ENCODE measurements around the gene TNFRSF12A.
A peak's percentile ranks its signal among the peaks of the same experiment; 100 is the strongest.

TNFRSF12A gene

DNA sequence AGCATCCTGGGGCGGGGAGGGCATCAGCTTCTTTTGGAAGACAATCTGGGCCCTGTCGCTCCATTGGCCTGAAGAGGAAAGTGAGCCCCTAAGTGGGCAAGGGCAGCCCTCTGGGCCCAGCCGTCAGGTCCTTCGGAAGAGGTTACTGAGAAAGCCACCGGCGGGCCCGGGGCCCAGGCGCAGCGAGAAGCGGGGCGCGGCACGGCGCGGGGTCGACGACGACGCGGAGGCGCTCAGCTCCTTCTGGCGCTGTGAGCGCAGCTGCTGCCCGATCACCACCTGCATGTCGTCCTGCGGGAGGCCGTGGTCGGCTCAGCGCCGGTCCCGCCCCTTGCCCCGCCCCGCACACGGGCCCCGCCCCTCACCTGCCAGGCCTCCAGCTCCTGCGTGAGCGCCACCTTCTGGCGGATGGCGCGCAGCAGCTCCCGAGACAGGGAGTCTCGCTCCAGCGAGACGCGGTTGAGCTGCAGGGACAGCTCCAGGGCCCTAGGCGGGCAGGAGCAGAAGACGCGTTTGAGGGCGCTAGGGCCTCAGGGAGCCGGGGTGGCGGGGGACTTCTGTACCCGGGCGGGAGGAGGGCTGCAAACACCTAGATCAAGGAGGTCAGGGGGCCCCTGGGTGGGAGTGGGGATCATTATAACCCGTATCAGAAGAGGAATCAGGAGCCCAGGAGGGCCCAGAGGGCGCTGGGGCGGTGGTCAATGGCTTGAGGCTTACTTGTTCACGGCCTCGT is 8.0 kb downstream of the TNFRSF12A start:
- TF ChIP-seq, protein P1, sequence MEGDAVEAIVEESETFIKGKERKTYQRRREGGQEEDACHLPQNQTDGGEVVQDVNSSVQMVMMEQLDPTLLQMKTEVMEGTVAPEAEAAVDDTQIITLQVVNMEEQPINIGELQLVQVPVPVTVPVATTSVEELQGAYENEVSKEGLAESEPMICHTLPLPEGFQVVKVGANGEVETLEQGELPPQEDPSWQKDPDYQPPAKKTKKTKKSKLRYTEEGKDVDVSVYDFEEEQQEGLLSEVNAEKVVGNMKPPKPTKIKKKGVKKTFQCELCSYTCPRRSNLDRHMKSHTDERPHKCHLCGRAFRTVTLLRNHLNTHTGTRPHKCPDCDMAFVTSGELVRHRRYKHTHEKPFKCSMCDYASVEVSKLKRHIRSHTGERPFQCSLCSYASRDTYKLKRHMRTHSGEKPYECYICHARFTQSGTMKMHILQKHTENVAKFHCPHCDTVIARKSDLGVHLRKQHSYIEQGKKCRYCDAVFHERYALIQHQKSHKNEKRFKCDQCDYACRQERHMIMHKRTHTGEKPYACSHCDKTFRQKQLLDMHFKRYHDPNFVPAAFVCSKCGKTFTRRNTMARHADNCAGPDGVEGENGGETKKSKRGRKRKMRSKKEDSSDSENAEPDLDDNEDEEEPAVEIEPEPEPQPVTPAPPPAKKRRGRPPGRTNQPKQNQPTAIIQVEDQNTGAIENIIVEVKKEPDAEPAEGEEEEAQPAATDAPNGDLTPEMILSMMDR (IDR thresholded peaks at IDR 0.05; ENCODE audit: low read depth, low read length, missing control alignments), result peak; percentile 80
- in situ Hi-C loops (cut with HindIII; ENCODE audit: low pct_ligation_motif_present, low sequenced_read_pairs), result no loop called here
- Histone ChIP-seq H3K27ac (no peak overlapping the region), H3K36me3 (replicated peaks) (peaks cover 7% of the 10 kb centered on the region), H3K4me3 (ENCODE audit: low read depth, low read length) (no peak overlapping the region), H3K27me3 (replicated peaks) (peaks cover 29% of the 10 kb centered on the region)
- DNase-seq, result peak; percentile 45

DNA sequence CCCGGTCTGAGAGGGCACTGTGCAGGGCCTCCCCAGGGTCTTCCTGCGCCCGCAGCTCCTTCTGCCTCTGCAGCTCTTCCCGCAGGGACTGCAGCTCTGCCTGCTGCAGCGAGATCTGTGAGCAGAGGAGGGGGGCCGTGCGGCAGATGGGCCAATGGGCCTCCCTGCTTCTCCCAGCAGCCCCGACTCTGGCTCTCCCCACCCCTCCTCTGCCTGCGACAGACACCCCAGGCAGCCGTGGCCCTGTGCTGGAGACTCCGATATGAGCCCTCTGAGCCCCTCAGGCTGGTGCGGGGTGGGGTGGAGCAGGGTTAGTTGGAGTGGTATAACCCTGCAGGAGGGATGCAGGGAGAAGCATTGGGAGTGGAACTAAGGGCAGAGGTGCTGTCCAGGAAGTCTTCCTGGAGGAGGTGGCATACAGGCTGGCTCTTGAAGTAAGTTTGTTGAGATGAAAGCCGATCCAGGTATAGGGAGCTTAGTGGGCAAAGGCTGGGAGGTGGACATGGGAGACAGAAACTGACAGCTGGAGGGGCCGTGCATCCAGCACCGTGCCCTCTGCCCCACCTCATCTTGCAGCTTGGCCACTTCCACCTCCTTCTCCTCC is 8.7 kb downstream of the TNFRSF12A start:
- Histone ChIP-seq H3K36me3 (replicated peaks) (peaks cover 7% of the 10 kb centered on the region), H3K27ac (no peak overlapping the region), H3K4me3 (ENCODE audit: low read depth, low read length) (no peak overlapping the region), H3K27me3 (replicated peaks) (peaks cover 35% of the 10 kb centered on the region)
- in situ Hi-C loops (cut with HindIII; ENCODE audit: low pct_ligation_motif_present, low sequenced_read_pairs), result no loop called here
- TF ChIP-seq, protein P1 (IDR thresholded peaks at IDR 0.05; ENCODE audit: low read depth, low read length, missing control alignments), result no peak
- DNase-seq, result no peak

DNA sequence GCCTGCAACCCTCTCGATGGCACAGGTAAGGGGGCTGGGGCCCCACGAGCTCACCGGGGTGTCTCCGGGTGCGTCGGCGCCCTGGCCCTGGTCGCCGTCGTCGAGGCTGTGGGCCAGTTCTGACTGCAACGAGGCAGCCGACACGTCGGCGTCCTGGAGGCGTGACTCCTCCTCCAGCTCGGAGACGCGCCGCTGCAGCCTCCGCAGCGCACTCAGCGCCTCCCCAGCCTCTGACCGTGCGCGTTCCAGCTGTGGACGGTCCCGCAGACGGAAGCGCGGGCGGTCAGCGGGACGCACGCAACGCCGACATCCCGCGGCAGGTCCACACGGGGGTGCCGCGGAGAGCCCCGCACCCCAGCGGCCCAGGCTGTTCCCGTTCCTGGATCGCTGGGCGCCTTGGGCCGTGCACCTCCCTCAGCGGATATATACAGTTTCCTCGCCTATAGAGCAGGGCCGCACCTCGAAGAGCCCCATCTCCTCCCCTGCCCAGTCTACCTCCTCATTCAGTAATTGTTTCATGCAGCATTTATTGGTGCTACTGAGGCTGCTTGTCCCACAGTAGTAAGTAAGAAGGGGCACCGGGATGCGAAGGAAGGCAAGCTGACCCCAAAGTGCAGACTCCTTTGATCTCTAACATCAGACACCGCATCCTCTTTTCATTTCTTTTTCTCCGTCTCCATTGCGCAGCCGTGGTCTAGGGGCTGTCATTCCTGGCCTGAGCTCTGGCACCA is 9.5 kb downstream of the TNFRSF12A start:
- TF ChIP-seq, protein P1 (IDR thresholded peaks at IDR 0.05; ENCODE audit: low read depth, low read length, missing control alignments), result no peak
- peaks cover 41% of the 10 kb centered on the region for H3K27me3 ChIP-seq (replicated peaks)

DNA sequence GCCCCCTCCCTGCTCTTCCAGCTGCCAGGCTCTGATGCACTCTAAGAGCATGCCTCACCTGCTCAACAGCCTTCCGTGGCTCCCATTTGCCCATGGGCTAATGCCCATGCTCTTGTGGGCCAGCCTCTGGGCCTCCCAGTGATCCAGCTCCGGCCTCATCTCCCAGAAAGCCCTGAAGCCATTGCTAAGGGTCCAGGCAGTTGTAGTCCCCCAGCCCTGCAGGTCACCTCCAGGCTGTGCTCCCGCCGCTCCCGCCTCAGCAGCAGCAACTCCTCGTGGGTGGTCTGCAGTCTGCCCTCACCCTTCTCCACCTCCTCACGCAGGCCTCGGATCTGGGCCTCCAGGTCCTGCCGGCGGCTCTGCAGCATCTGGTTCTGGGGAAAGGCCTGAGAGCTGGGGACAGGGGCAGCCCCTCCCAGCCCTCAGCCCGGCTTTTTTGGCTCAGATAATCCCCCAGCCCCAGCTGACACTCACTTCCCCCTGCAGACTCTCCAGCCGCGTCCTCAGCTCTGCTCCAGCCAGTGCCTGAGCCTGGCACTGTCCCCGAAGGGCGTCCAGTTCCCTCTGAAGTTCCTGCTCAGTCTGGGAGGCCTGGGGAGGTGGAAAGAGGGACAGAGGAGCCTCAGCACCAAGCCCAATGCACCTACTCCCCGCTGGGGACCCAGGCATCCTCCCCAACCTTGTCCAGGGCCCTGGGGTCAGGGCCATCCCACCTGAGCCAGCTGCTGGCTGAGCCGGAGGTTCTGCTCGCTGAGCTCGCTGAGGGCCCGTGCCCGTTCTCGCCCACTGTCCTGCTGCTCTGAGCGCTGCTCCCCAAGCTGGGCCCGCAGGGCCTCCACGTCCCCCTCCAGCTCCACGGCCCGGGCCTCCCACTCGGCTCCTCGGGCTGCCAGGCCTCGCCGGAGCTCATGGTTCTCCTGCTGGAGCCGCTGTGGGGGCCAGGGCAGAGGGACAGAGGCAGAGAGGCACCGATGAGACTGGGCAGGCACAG is 10.3 kb downstream of the TNFRSF12A start:
- in situ Hi-C loops (cut with HindIII; ENCODE audit: low pct_ligation_motif_present, low sequenced_read_pairs), result no loop called here
- TF ChIP-seq, protein P1 (IDR thresholded peaks at IDR 0.05; ENCODE audit: low read depth, low read length, missing control alignments), result no peak
- Histone ChIP-seq H3K4me3 (ENCODE audit: low read depth, low read length) (no peak overlapping the region), H3K27me3 (replicated peaks) (peaks cover 47% of the 10 kb centered on the region), H3K36me3 (replicated peaks) (peaks cover 7% of the 10 kb centered on the region), H3K27ac (no peak overlapping the region)
- DNase-seq, result no peak

More for the DNA sequence above, 9.5 kb downstream of the TNFRSF12A start:
- DNase-seq, result no peak
- in situ Hi-C loops (cut with HindIII; ENCODE audit: low pct_ligation_motif_present, low sequenced_read_pairs), result no loop called here
- Histone ChIP-seq H3K36me3 (replicated peaks) (peaks cover 7% of the 10 kb centered on the region), H3K4me3 (ENCODE audit: low read depth, low read length) (no peak overlapping the region), H3K27ac (no peak overlapping the region)

DNA sequence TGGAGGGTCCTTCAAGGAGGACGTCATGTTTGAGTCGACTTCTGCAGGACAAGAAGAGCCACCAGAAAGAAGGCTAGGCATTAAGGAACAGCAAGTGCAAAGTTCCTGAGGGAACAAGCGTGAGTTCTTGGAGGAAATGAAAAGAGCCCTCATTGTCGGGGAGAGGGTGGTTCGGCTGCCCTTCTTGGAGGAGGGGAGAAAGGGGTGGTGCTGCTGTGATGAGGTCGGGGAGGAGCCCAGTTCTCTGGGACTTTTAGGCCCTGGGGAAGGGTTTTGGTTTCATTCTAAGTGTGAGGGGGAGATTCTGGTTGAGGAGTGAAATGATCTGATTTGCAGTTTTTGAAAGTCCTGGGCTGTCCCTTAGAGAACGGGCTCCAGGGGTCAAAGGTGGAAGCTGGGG is 12.5 kb downstream of the TNFRSF12A start:
- Histone ChIP-seq H3K36me3 (replicated peaks) (no peaks in the 10 kb centered on the region), H3K4me3 (ENCODE audit: low read depth, low read length) (no peak overlapping the region), H3K27me3 (replicated peaks) (peaks cover 66% of the 10 kb centered on the region), H3K27ac (no peak overlapping the region)
- in situ Hi-C loops (cut with HindIII; ENCODE audit: low pct_ligation_motif_present, low sequenced_read_pairs), result no loop called here
- no peak for DNase-seq
- TF ChIP-seq, protein P1 (IDR thresholded peaks at IDR 0.05; ENCODE audit: low read depth, low read length, missing control alignments), result no peak
